Fibroblast of lung (primary cell): ENCODE results near the gene TCF4. TPM values are rescaled to one million over a fixed set of nuclear protein-coding genes. Genes with fewer than 3 reads are reported as not detected.

Experiments used
- DNase-seq, 2 donors: peaks; one replicate each; pipeline versions ENCODE4 v3.0.0 to v3.0.0-alpha.2; 2010; ENCODE audit warnings: low read depth in 2 of 2
- H2AFZ ChIP-seq: 2 replicates; pipeline ENCODE4 v1.5.1; 2012; ENCODE audit warnings: low read length, control low read depth, inconsistent platforms
- H3K27ac ChIP-seq: 2 replicates; pipeline ENCODE4 v1.5.1; 2011; ENCODE audit warnings: low read length, control low read depth; ENCODE audit not compliant: insufficient read depth
- H3K27me3 ChIP-seq: 2 replicates; pipeline ENCODE4 v1.5.1; 2011; ENCODE audit warnings: mild to moderate bottlenecking, low read length; ENCODE audit not compliant: control insufficient read depth, insufficient read depth
- H3K36me3 ChIP-seq: 2 replicates; pipeline ENCODE4 v1.5.1; 2011; ENCODE audit warnings: low read length; ENCODE audit not compliant: control insufficient read depth, insufficient read depth
- H3K4me1 ChIP-seq: 2 replicates; pipeline ENCODE4 v1.5.1; 2011; ENCODE audit warnings: low read length; ENCODE audit not compliant: control insufficient read depth, insufficient read depth; ENCODE audit errors: extremely low read depth
- H3K4me2 ChIP-seq: 2 replicates; pipeline ENCODE4 v1.5.1; 2011; ENCODE audit warnings: low read length, control low read depth; ENCODE audit not compliant: insufficient read depth; ENCODE audit errors: extremely low read depth
- H3K4me3 ChIP-seq, 4 experiments: fragments of 200-600 bp in 1 of 4; sonication (generic) in 1 of 4; replicated peaks in 1 of 4; 2 replicates each; pipeline ENCODE4 v1.5.1; 2011 to 2016; ENCODE audit warnings: low read length in 4 of 4, low read depth in 3 of 4, mild to moderate bottlenecking in 3 of 4, control low read depth in 2 of 4, inconsistent platforms in 1 of 4, mixed read lengths in 1 of 4; ENCODE audit not compliant: insufficient read depth in 1 of 4; ENCODE audit errors: control extremely low read depth in 1 of 4
- H3K79me2 ChIP-seq: 2 replicates; pipeline ENCODE4 v1.5.1; 2012; ENCODE audit warnings: mild to moderate bottlenecking, low read length, inconsistent platforms; ENCODE audit not compliant: control insufficient read depth, insufficient read depth
- H3K9ac ChIP-seq: 2 replicates; pipeline ENCODE4 v1.5.1; 2011; ENCODE audit warnings: mild to moderate bottlenecking, low read length, control low read depth; ENCODE audit not compliant: insufficient read depth
- H3K9me3 ChIP-seq: 2 replicates; pipeline ENCODE4 v1.5.1; 2012; ENCODE audit warnings: low read depth, low read length; ENCODE audit not compliant: control insufficient read depth, insufficient read depth
- H4K20me1 ChIP-seq: 2 replicates; pipeline ENCODE4 v1.5.1; 2011; ENCODE audit warnings: low read length; ENCODE audit not compliant: control insufficient read depth, insufficient read depth; ENCODE audit errors: extremely low read depth
- CTCF ChIP-seq, 2 donors: IDR thresholded peaks in 1 of 2; conservative IDR thresholded peaks in 1 of 2; 1 replicate in 1 of 2; 2 replicates in 1 of 2; pipeline ENCODE4 v1.5.1; 2011 to 2012; ENCODE audit warnings: low read length in 2 of 2, control low read depth in 1 of 2, inconsistent platforms in 1 of 2, low read depth in 1 of 2, mild to moderate bottlenecking in 1 of 2
- EZH2 ChIP-seq: IDR thresholded peaks from 2 replicates; pipeline ENCODE4 v1.5.1; 2012; ENCODE audit warnings: low read length, control low read depth, mild to moderate bottlenecking; ENCODE audit errors: missing control alignments
- polyA plus RNA-seq, 2 donors: library from polyadenylated mRNA; depleted of rRNA in 1 of 2; stranded (reverse) in 1 of 2; unstranded in 1 of 2; fragments of >200 nt; gene quantifications; 2 replicates each; pipeline ENCODE4 v1.2.1, GENCODE V29; 2011 to 2012; ENCODE audit warnings: missing spikeins in 1 of 2
- total RNA-seq: library from RNA; depleted of rRNA; stranded (reverse); fragments of >200 nt; gene quantifications from 2 replicates; pipeline ENCODE4 v1.2.1, GENCODE V29; 2014

The TCF4 gene
- total and polyA plus RNA-seq, 2 donors (not counting 1 experiment from before 2014, with no cell fraction given): 48.9 to 57.6 TPM

- Histone ChIP-seq H4K20me1 (no peaks in the 10 kb centered on the region), H2AFZ (no peak overlapping the region), H3K27me3 (no peaks in the 10 kb centered on the region), H3K9ac (no peak overlapping the region), H3K79me2 (no peaks in the 10 kb centered on the region), H3K9me3 (no peaks in the 10 kb centered on the region), H3K4me2 (no peak overlapping the region), H3K36me3 (no peaks in the 10 kb centered on the region), H3K4me3 (no peak overlapping the region), H3K4me1 (no peaks in the 10 kb centered on the region), H3K27ac (no peak overlapping the region)
- TF ChIP-seq CTCF (conservative IDR thresholded peaks at IDR 0.05 in 1 of 2, IDR thresholded peaks at IDR 0.05 in 1 of 2; ENCODE audit: low read depth in 1 of 2, low read length in 2 of 2): no peak
- no peak for TF ChIP-seq EZH2
- no peak for DNase-seq
These were observed 19.8 kb upstream of the TCF4 start for GRCh38 chr18:55607773-55608172.

- Histone ChIP-seq H3K9me3 (no peaks in the 10 kb centered on the region), H3K36me3 (no peaks in the 10 kb centered on the region), H4K20me1 (no peaks in the 10 kb centered on the region), H2AFZ (no peak overlapping the region), H3K9ac (no peak overlapping the region), H3K4me1 (no peaks in the 10 kb centered on the region), H3K27me3 (no peaks in the 10 kb centered on the region), H3K4me2 (no peak overlapping the region), H3K27ac (no peak overlapping the region), H3K79me2 (no peaks in the 10 kb centered on the region), H3K4me3 (no peak overlapping the region)
- TF ChIP-seq EZH2 (no peak), CTCF (conservative IDR thresholded peaks at IDR 0.05 in 1 of 2, IDR thresholded peaks at IDR 0.05 in 1 of 2; ENCODE audit: low read depth in 1 of 2, low read length in 2 of 2) (no peak)
- no peak for DNase-seq
These were observed 17.8 kb upstream of the TCF4 start for GRCh38 chr18:55605733-55606338.

- Histone ChIP-seq H2AFZ (no peak overlapping the region), H3K9ac (no peak overlapping the region), H3K27ac (no peak overlapping the region), H3K4me1 (no peaks in the 10 kb centered on the region), H3K27me3 (no peaks in the 10 kb centered on the region), H3K4me3 (no peak overlapping the region), H3K9me3 (no peaks in the 10 kb centered on the region), H3K36me3 (no peaks in the 10 kb centered on the region), H3K4me2 (no peak overlapping the region), H3K79me2 (no peaks in the 10 kb centered on the region), H4K20me1 (no peaks in the 10 kb centered on the region)
- DNase-seq: no peak
- TF ChIP-seq EZH2 (no peak), CTCF (conservative IDR thresholded peaks at IDR 0.05 in 1 of 2, IDR thresholded peaks at IDR 0.05 in 1 of 2; ENCODE audit: low read depth in 1 of 2, low read length in 2 of 2) (no peak)
These were observed 15.8 kb upstream of the TCF4 start for GRCh38 chr18:55603775-55604174.
